ENCODE results near the gene DAGLB.
A peak's percentile ranks its signal among the peaks of the same experiment; 100 is the strongest.
"Not testable (repeated sequence)": the region's sequence is repeated elsewhere in the genome, so short reads cannot be mapped to it uniquely, and the experiment has no call there.

DAGLB gene

GRCh38 chr7:6447581-6448199 lies at the start of gene DAGLB:
Gene DAGLB (minus strand): TSS chr7:6447954. CDS start chr7:6447842, 112 bp downstream.
- peak; percentile 75 for DNase-seq (ENCODE audit: low read depth, low spot score)

GRCh38 chr7:6497637-6497905 lies 49.8 kb upstream of the DAGLB start:
- DNase-seq (ENCODE audit: low read depth, low spot score) = no peak

GRCh38 chr7:6496842-6497636 lies 49.3 kb upstream of the DAGLB start:
- DNase-seq (ENCODE audit: low read depth, low spot score) = no peak

- no peak for DNase-seq (ENCODE audit: low read depth, low spot score)
These were observed 48.0 kb upstream of the DAGLB start for GRCh38 chr7:6495597-6496262.

GRCh38 chr7:6494365-6494764 lies 46.6 kb upstream of the DAGLB start:
- no peak for DNase-seq (ENCODE audit: low read depth, low spot score)

GRCh38 chr7:6491194-6491593 lies 43.4 kb upstream of the DAGLB start:
- DNase-seq (ENCODE audit: low read depth, low spot score) = no peak

- DNase-seq (ENCODE audit: low read depth, low spot score) = no peak
These were observed 41.9 kb upstream of the DAGLB start for GRCh38 chr7:6489612-6490011.

- DNase-seq (ENCODE audit: low read depth, low spot score) = no peak
These were observed 39.4 kb upstream of the DAGLB start for GRCh38 chr7:6487184-6487545.

- DNase-seq (ENCODE audit: low read depth, low spot score) = no peak
These were observed 38.9 kb upstream of the DAGLB start for GRCh38 chr7:6486438-6487183.

- DNase-seq (ENCODE audit: low read depth, low spot score) = no peak
These were observed 35.0 kb upstream of the DAGLB start for GRCh38 chr7:6482743-6483119.

- no peak for DNase-seq (ENCODE audit: low read depth, low spot score)
These were observed 34.6 kb upstream of the DAGLB start for GRCh38 chr7:6482307-6482706.

GRCh38 chr7:6481445-6481844 lies 33.7 kb upstream of the DAGLB start:
- DNase-seq (ENCODE audit: low read depth, low spot score) = no peak

- no peak for DNase-seq (ENCODE audit: low read depth, low spot score)
These were observed 32.5 kb upstream of the DAGLB start for GRCh38 chr7:6480323-6480660.

- DNase-seq (ENCODE audit: low read depth, low spot score) = no peak
These were observed 31.3 kb upstream of the DAGLB start for GRCh38 chr7:6479067-6479466.

- no peak for DNase-seq (ENCODE audit: low read depth, low spot score)
These were observed 30.4 kb upstream of the DAGLB start for GRCh38 chr7:6478186-6478585.

GRCh38 chr7:6477318-6477660 lies 29.5 kb upstream of the DAGLB start:
- no peak for DNase-seq (ENCODE audit: low read depth, low spot score)

GRCh38 chr7:6476596-6477317 lies 29.0 kb upstream of the DAGLB start:
- no peak for DNase-seq (ENCODE audit: low read depth, low spot score)

GRCh38 chr7:6475433-6476186 lies 27.9 kb upstream of the DAGLB start:
- no peak for DNase-seq (ENCODE audit: low read depth, low spot score)

GRCh38 chr7:6465862-6466261 lies 18.1 kb upstream of the DAGLB start:
- DNase-seq (ENCODE audit: low read depth, low spot score) = no peak

- DNase-seq (ENCODE audit: low read depth, low spot score) = not testable (repeated sequence)
These were observed 15.9 kb upstream of the DAGLB start for GRCh38 chr7:6463609-6464008.

- DNase-seq (ENCODE audit: low read depth, low spot score) = no peak
These were observed 14.3 kb upstream of the DAGLB start for GRCh38 chr7:6461946-6462550.

Data from smooth muscle cell of the brain vasculature (primary cell).